Uterus (tissue), 2 donors: Measurements from ENCODE around the gene SMIM44.

Experiments
- POLR2A ChIP-seq, 2 donors: fragments of 450-650 bp; IDR thresholded peaks; one replicate each; pipeline ENCODE4 v1.6.1; 2016; ENCODE audit warnings: antibody characterized with exemption in 2 of 2, mild to moderate bottlenecking in 1 of 2, moderate library complexity in 1 of 2
- TF ChIP-seq, protein P1 (sequence below), 4 experiments: fragments of 200-600 bp in 2 of 4; fragments of 450-650 bp in 2 of 4; sonication (generic) in 2 of 4; IDR thresholded peaks; one replicate each; pipeline ENCODE4 v1.5.1; 2016 to 2019; ENCODE audit warnings: antibody characterized with exemption in 4 of 4, mild to moderate bottlenecking in 2 of 4, moderate library complexity in 1 of 4

DNA sequence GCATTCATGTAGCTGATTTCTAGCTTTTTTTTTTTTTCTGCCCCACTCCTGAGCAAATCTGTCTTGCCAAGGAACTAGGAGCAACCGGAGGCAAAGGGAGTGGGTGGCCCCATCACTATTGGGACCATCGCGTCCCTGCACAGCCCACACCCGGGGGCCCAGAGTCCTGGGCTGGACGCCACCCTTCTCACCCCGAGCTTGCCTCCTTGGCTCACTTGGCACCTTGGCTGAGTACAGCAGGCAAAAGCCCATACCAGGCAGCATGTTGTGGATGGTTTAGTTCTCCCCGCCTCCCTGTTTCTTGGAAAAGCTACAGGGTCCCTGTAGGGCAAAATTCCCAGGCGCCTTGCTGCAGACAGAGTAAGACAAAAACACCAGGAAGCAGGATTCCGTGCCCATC, 16.6 kb downstream of the SMIM44 start:
- TF ChIP-seq, protein P1, sequence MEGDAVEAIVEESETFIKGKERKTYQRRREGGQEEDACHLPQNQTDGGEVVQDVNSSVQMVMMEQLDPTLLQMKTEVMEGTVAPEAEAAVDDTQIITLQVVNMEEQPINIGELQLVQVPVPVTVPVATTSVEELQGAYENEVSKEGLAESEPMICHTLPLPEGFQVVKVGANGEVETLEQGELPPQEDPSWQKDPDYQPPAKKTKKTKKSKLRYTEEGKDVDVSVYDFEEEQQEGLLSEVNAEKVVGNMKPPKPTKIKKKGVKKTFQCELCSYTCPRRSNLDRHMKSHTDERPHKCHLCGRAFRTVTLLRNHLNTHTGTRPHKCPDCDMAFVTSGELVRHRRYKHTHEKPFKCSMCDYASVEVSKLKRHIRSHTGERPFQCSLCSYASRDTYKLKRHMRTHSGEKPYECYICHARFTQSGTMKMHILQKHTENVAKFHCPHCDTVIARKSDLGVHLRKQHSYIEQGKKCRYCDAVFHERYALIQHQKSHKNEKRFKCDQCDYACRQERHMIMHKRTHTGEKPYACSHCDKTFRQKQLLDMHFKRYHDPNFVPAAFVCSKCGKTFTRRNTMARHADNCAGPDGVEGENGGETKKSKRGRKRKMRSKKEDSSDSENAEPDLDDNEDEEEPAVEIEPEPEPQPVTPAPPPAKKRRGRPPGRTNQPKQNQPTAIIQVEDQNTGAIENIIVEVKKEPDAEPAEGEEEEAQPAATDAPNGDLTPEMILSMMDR (IDR thresholded peaks at IDR 0.05), result no peak
- no peak for TF ChIP-seq POLR2A (IDR thresholded peaks at IDR 0.05)
